NCI-H1417 (cell line): ENCODE results near the gene HACD2.

Experiments
- DNase-seq, 3 experiments: peaks; one replicate each; lab custom pipeline; 2025; lab: John Stamatoyannopoulos, UW

Gene HACD2

GRCh38 chr3:123481722-123482457, 103.0 kb downstream of the HACD2 start:
- no peak for DNase-seq

GRCh38 chr3:123481071-123481470, 103.8 kb downstream of the HACD2 start:
- DNase-seq: no peak

- DNase-seq: no peak
Observed at GRCh38 chr3:123480428-123480827, 104.4 kb downstream of the HACD2 start.

GRCh38 chr3:123479891-123480290, 105.0 kb downstream of the HACD2 start:
- DNase-seq: no peak

GRCh38 chr3:123478314-123478713, 106.5 kb downstream of the HACD2 start:
- no peak for DNase-seq

- peak in 2 of 3 experiments; percentile 7 to 26 for DNase-seq
Observed at GRCh38 chr3:123476967-123477750, 107.7 kb downstream of the HACD2 start.

- DNase-seq: no peak
Observed at GRCh38 chr3:123475786-123476185, 109.1 kb downstream of the HACD2 start.

- no peak for DNase-seq
Observed at GRCh38 chr3:123471106-123471505, 113.7 kb downstream of the HACD2 start.

- no peak for DNase-seq
Observed at GRCh38 chr3:123469323-123469995, 115.4 kb downstream of the HACD2 start.

GRCh38 chr3:123467046-123467445, 117.8 kb downstream of the HACD2 start:
- DNase-seq: no peak

GRCh38 chr3:123464211-123464610, 120.6 kb downstream of the HACD2 start:
- no peak for DNase-seq

- DNase-seq: no peak
Observed at GRCh38 chr3:123459862-123460261, 125.0 kb downstream of the HACD2 start.

GRCh38 chr3:123458255-123458654, 126.6 kb downstream of the HACD2 start:
- DNase-seq: no peak

GRCh38 chr3:123457841-123458240, 127.0 kb downstream of the HACD2 start:
- DNase-seq: no peak

- DNase-seq: peak in 2 of 3 experiments; percentile 12 to 34
Observed at GRCh38 chr3:123453675-123454074, 131.2 kb downstream of the HACD2 start.

- DNase-seq: no peak
Observed at GRCh38 chr3:123451186-123451585, 133.7 kb downstream of the HACD2 start.

GRCh38 chr3:123449997-123450604, 134.8 kb downstream of the HACD2 start:
- no peak for DNase-seq

- peak; percentile 2 to 64 (median 53) for DNase-seq
Observed at GRCh38 chr3:123449102-123449996, 135.5 kb downstream of the HACD2 start.

GRCh38 chr3:123448536-123449101, 136.2 kb downstream of the HACD2 start, which contains the start of gene ADCY5:
Gene ADCY5 (minus strand): TSS chr3:123449090. CDS start chr3:123448545, 545 bp downstream.
- peak in 2 of 3 experiments; percentile 52 to 56 for DNase-seq

GRCh38 chr3:123447749-123448517, 136.9 kb downstream of the HACD2 start:
- peak in 2 of 3 experiments; percentile 1 to 36 for DNase-seq
